ENCODE results near the gene ALDH2.
"Not testable (repeated sequence)": the region's sequence is repeated elsewhere in the genome, so short reads cannot be mapped to it uniquely, and the experiment has no call there.

The ALDH2 gene

GRCh38 chr12:111759991-111760390 is 6.7 kb upstream of the ALDH2 start:
- no peak for DNase-seq

- DNase-seq = no peak
Observed at GRCh38 chr12:111761099-111761498, 5.6 kb upstream of the ALDH2 start.

- no peak for DNase-seq
Observed at GRCh38 chr12:111761706-111762105, 5.0 kb upstream of the ALDH2 start.

DNA sequence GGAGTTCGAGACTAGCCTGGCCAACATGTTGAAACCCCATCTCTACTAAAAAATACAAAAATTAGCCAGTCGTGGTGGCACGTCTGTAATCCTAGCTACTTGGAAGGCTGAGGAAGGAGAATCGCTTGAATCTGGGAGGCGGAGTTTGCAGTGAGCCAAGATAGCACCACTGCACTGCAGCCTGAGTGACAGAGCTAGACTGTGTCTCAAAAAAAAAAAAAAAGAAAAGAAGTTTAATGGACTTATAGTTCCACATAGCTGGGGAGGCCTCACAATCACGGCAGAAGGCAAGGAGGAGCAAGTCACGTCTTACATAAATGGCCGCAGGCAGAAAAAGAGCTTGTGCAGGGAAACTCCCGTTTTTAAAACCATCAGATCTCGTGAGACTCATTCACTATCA is 3.2 kb upstream of the ALDH2 start:
- DNase-seq = not testable (repeated sequence)

- DNase-seq = no peak
Observed at GRCh38 chr12:111764120-111764821, 2.5 kb upstream of the ALDH2 start.

DNA sequence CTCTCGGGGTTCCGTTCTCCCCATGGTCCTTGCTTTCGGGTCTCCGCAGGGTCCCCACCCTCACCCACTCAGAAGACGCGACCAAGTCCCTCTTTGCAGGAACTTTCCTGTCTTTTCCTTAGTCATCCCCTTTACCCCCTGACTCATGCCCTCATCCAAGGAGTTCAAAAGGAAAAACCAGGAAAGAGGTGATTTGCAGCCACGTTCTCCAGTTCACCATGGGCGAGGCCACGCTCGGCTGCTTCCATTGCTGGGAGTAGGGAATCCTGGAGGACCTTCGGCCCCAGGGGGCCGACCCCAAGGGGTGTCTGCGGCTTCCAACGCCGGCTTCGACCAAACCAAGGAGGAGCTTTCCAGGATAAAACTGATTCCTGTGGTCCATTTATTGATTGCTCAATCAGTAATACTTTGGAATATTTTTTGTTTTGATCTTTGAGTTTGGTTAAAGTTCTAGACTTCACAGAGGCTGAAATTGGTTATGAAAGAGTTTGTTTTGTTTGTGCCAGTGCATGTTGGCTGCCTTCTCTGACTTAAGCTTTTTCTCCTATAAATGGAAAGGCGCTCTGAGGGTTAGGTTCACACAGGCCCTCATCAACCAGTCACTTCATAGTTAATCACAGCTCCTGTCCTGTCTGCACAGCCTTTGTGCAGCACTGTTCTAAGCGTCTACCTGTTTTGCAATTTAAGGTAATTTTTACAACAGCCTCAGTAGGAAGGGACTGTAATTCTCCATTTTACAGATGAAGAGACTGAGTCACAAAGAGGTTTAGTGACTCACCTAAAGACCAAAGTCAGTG is 827 bp downstream of the ALDH2 start:
- DNase-seq = no peak

- DNase-seq = no peak
Observed at GRCh38 chr12:111768159-111768895, 1.6 kb downstream of the ALDH2 start.

DNA sequence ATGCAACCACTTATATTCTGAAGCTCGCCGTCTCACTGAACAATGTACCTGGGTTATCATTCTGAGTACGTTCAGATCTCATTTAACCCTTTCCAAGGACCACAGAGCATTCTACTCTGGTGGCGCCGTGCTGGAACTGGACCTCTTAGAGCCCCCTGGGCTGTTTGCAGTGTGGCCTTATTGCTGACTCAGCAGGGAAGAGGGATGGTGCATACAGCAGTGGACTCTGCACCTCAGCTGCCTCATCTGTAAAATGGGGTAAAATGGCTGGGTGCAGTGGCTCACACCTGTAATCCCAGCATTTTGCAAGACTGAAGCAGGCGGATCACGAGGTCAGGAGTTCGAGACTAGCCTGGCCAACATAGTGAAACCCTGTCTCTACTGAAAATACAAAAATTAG is 2.9 kb downstream of the ALDH2 start:
- DNase-seq = no peak

DNA sequence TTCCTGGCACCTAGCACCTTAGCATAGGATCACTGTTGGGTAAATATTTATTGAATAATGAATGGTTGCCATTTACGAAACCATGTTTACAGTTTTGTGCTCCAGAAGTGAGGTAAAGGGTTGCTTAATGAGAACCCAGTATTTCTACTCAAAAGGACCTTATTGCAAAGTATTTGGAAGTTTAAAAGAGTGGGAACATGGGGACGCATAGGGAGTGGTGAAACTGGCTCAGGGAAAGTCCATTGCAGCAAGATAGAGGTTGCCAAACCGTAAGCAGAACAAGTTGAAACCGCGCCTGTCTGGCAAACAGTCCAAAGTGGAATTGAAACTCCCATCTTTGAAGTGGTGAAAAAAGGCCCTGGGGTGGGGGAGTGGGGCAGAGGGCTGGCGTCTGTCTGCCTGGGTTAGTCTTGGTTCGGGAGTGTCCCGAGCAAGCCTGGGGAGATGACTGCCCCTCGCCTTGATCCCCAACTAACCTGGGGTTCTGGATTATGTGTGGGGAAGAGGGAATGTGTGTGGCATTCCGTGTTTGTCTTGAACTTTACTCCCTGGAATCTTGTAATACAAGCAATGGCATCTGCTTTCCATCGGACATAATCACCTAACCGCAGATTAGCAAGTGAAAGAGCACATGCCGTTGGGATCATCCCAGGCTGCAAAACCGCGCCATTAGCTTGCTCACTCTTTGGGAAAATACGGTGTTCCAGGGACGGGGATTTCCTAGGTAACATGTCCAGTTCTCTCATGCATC is 7.2 kb downstream of the ALDH2 start:
- DNase-seq = no peak

GRCh38 chr12:111775205-111776193 is 8.8 kb downstream of the ALDH2 start:
- no peak for DNase-seq

- DNase-seq = no peak
Observed at GRCh38 chr12:111776836-111777344, 10.2 kb downstream of the ALDH2 start.

DNA sequence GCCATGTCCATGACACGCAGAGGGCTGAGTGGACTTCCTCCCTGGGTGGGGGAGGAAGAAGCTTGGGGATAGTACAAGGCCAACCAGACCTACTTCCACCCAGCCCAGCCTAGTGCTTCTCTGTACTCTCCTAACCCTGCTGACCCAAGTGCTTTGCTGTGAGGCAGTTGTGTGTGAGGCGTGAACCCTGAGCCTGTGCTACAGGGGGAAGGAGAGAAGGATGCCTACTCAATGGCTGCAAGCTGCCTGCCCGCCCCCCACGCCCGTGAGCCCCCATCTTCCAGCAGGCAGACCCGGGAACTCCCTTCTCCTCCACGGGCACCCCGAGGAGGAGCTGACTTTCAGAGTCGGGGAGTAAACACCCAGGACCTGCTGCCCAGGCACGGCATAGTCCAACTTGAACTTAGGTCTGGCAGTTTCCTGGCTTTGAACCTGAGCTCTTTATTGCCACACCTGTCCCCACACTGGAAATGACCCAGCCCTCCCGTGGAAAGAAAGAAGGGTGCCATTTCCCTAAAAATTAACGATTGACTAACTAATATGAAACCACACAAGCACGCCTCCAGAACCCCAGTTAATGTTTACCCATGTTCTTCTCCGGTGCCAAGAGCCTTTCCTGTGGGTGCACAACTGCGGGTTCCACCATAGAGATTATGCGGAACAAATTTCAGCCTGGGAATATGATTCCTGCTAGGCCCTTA is 10.8 kb downstream of the ALDH2 start:
- DNase-seq = no peak

GRCh38 chr12:111780166-111780565 is 13.4 kb downstream of the ALDH2 start:
- no peak for DNase-seq

GRCh38 chr12:111780615-111781014 is 13.9 kb downstream of the ALDH2 start:
- no peak for DNase-seq

GRCh38 chr12:111781085-111781658 is 14.4 kb downstream of the ALDH2 start:
- no peak for DNase-seq

GRCh38 chr12:111783046-111783445 is 16.3 kb downstream of the ALDH2 start:
- DNase-seq = no peak

GRCh38 chr12:111784953-111785352 is 18.2 kb downstream of the ALDH2 start:
- no peak for DNase-seq

DNA sequence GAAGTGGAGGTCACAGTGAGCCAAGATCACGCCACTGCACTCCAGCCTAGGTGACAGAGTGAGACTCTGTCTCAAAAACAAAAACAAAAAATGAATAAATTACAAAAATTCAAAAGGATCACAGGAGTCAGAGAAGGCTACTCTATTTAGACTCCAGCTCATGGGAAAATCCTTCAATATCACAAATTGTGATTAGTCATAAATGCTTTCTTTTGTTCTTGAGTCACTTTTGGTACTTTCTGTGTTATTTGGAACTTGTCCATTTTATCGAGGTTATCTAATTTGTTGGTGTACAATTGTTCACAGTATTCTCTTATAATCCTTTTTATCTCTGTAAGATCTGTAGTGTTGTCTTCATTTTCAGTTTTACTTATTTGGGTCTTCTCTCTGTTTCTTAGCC is 18.9 kb downstream of the ALDH2 start:
- no peak for DNase-seq

DNA sequence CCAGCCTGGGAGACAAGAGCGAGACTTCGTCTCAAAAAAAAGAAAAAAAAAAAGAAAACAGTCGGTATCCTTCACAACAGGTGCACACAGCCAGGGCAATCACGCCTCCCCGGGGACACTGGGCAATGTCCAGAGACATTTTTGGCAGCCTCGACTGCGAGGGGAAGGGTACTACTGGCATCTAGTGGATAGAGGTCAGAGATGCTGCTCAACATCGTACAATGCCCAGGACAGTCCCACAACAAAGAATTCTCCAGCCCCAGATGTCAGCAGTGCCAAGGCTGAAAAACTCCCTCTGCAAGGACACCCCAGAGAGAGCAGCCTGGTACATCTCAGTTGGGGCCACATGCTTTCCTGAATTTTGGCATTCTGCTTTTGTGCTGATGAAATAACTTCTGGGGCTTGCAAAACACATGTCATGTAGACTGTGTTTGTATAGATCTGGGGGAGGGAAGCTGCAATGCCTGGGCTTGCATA is 21.5 kb downstream of the ALDH2 start:
- DNase-seq = no peak

GRCh38 chr12:111789779-111790178 is 23.0 kb downstream of the ALDH2 start:
- no peak for DNase-seq
